Measurements from ENCODE around the gene MPPED1. TPM values are rescaled to one million over a fixed set of nuclear protein-coding genes. Genes with fewer than 3 reads are reported as not detected.

Gene MPPED1
- total RNA-seq, 1 experiment from 2014 or later: not detected

DNA sequence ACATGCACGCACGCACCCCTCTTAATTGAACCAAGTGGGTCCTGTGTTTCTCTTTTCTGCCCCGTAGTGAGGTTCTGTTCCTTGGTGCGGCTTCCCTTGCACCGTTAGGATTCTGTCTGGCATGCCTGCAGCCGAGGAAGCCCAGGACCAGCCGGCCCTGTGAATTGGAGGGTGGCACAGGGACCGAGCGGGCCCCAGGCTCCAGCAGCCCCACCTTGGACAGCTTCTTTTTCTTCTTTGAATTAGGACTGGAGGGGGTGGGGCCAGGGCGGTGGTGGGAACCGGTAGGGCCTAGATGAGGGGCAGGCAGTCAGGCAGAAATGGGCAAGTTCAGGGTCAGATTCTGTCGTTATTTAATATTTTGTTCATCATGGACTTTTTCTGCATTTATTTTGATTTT is 94.7 kb downstream of the MPPED1 start:
- ChIA-PET POLR2A (no interaction called here), CTCF (no interaction called here)
- no peaks in the 10 kb centered on the region for H3K9me3 Mint-ChIP-seq (ENCODE audit: unreplicated experiment)
- no peak for TF ChIP-seq CTCF (IDR thresholded peaks at IDR 0.05; ENCODE audit: unreplicated experiment)
- H3K4me3 Mint-ChIP-seq (ENCODE audit: unreplicated experiment): no peak overlapping the region
- DNase-seq (ENCODE audit: unreplicated experiment): no peak
- no peaks in the 10 kb centered on the region for H3K36me3 Mint-ChIP-seq (ENCODE audit: insufficient read depth, unreplicated experiment)
- H3K27ac Mint-ChIP-seq (ENCODE audit: low read depth, unreplicated experiment): no peak overlapping the region
- H3K4me1 Mint-ChIP-seq (ENCODE audit: insufficient read depth, unreplicated experiment): no peaks in the 10 kb centered on the region
- BruUV-seq (replicated peaks): no TSS peak
- intact Hi-C loops (cut with micrococcal nuclease): no loop called here
- no peaks in the 10 kb centered on the region for H3K27me3 Mint-ChIP-seq (ENCODE audit: insufficient read depth, unreplicated experiment)

GRCh38 chr22:43507235-43507634 is 95.4 kb downstream of the MPPED1 start:
- no peaks in the 10 kb centered on the region for H3K27me3 Mint-ChIP-seq (ENCODE audit: insufficient read depth, unreplicated experiment)
- no peaks in the 10 kb centered on the region for H3K4me1 Mint-ChIP-seq (ENCODE audit: insufficient read depth, unreplicated experiment)
- DNase-seq (ENCODE audit: unreplicated experiment): no peak
- H3K36me3 Mint-ChIP-seq (ENCODE audit: insufficient read depth, unreplicated experiment): no peaks in the 10 kb centered on the region
- CTCF ChIA-PET: interaction anchor here (0.6 kb wide), 1 partner anchor 102 kb away, joined by 3 read pairs; no protein-coding TSS in a partner anchor
- TF ChIP-seq CTCF (IDR thresholded peaks at IDR 0.05; ENCODE audit: unreplicated experiment): no peak
- no TSS peak for BruUV-seq (replicated peaks)
- H3K4me3 Mint-ChIP-seq (ENCODE audit: unreplicated experiment): no peak overlapping the region
- no peaks in the 10 kb centered on the region for H3K9me3 Mint-ChIP-seq (ENCODE audit: unreplicated experiment)
- POLR2A ChIA-PET: no interaction called here
- intact Hi-C loops (cut with micrococcal nuclease): no loop called here
- no peak overlapping the region for H3K27ac Mint-ChIP-seq (ENCODE audit: low read depth, unreplicated experiment)

- no peak for DNase-seq (ENCODE audit: unreplicated experiment)
- no peak for TF ChIP-seq CTCF (IDR thresholded peaks at IDR 0.05; ENCODE audit: unreplicated experiment)
- Mint-ChIP-seq H3K36me3 (ENCODE audit: insufficient read depth, unreplicated experiment) (no peaks in the 10 kb centered on the region), H3K27me3 (ENCODE audit: insufficient read depth, unreplicated experiment) (no peaks in the 10 kb centered on the region), H3K4me3 (ENCODE audit: unreplicated experiment) (no peak overlapping the region), H3K27ac (ENCODE audit: low read depth, unreplicated experiment) (no peak overlapping the region), H3K4me1 (ENCODE audit: insufficient read depth, unreplicated experiment) (no peaks in the 10 kb centered on the region), H3K9me3 (ENCODE audit: unreplicated experiment) (no peaks in the 10 kb centered on the region)
- POLR2A ChIA-PET: no interaction called here
- no TSS peak for BruUV-seq (replicated peaks)
- CTCF ChIA-PET: no interaction called here
- intact Hi-C loops (cut with micrococcal nuclease): no loop called here
These were observed 96.7 kb downstream of the MPPED1 start for GRCh38 chr22:43508489-43508888.

DNA sequence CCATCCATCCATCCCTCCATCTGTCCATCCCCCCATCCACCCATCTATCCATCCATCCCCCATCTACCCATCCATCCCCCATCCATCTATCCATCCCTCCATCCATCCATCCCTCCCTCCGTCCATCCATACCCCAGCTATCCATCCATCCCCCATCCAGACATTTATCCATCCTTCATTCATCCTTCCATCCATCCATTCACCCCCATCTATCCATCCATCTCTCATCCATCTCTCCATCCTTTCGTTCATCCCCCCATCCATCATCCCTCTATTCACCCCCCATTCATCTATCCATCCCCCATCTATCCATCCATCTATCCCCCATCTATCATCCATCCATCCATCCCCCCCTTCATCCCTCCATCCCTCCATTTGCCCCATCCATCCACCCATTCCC is 97.5 kb downstream of the MPPED1 start:
- no peaks in the 10 kb centered on the region for H3K9me3 Mint-ChIP-seq (ENCODE audit: unreplicated experiment)
- no peak for DNase-seq (ENCODE audit: unreplicated experiment)
- POLR2A ChIA-PET: no interaction called here
- no peak for TF ChIP-seq CTCF (IDR thresholded peaks at IDR 0.05; ENCODE audit: unreplicated experiment)
- CTCF ChIA-PET: no interaction called here
- intact Hi-C loops (cut with micrococcal nuclease): no loop called here
- BruUV-seq (replicated peaks): no TSS peak
- H3K36me3 Mint-ChIP-seq (ENCODE audit: insufficient read depth, unreplicated experiment): no peaks in the 10 kb centered on the region
- H3K4me1 Mint-ChIP-seq (ENCODE audit: insufficient read depth, unreplicated experiment): no peaks in the 10 kb centered on the region
- no peak overlapping the region for H3K4me3 Mint-ChIP-seq (ENCODE audit: unreplicated experiment)
- no peaks in the 10 kb centered on the region for H3K27me3 Mint-ChIP-seq (ENCODE audit: insufficient read depth, unreplicated experiment)
- H3K27ac Mint-ChIP-seq (ENCODE audit: low read depth, unreplicated experiment): no peak overlapping the region

Measured in MCF 10A (cell line).